NB4 (cell line): Measurements from ENCODE around the gene CENPW.

Source experiments
- POLR2A ChIP-seq: IDR thresholded peaks from 2 replicates; pipeline ENCODE4 v1.6.1; 2011; ENCODE audit warnings: mild to moderate bottlenecking; ENCODE audit not compliant: insufficient read length; ENCODE audit errors: extremely low read depth
- TF ChIP-seq, protein P1 (sequence below): IDR thresholded peaks from one replicate; pipeline ENCODE4 v1.5.1; 2012; ENCODE audit warnings: low read depth, low read length

DNA sequence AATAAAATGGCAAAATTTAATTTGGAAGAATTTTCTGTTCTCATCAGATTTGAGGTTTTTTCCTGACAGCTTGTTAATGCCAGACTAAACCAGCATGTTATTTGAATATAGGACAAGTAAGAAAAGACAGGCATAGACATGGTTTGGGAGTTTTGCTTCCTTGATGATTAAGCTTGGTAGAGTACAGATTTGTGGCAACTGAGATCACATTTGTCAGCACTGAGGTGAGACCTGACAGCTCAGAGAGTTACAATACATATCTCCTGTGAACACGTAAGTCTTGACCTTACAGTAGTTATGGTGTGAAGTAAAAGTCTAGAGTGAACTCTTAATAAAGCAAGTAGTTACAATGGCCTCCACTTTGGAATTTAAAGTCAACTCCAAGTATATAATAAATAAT, 34.5 kb downstream of the CENPW start:
- TF ChIP-seq, protein P1, sequence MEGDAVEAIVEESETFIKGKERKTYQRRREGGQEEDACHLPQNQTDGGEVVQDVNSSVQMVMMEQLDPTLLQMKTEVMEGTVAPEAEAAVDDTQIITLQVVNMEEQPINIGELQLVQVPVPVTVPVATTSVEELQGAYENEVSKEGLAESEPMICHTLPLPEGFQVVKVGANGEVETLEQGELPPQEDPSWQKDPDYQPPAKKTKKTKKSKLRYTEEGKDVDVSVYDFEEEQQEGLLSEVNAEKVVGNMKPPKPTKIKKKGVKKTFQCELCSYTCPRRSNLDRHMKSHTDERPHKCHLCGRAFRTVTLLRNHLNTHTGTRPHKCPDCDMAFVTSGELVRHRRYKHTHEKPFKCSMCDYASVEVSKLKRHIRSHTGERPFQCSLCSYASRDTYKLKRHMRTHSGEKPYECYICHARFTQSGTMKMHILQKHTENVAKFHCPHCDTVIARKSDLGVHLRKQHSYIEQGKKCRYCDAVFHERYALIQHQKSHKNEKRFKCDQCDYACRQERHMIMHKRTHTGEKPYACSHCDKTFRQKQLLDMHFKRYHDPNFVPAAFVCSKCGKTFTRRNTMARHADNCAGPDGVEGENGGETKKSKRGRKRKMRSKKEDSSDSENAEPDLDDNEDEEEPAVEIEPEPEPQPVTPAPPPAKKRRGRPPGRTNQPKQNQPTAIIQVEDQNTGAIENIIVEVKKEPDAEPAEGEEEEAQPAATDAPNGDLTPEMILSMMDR: no peak
- no peak for TF ChIP-seq POLR2A
